GM04503 (cell line): Measurements from ENCODE around the gene PARD3.
A peak's percentile ranks its signal among the peaks of the same experiment; 100 is the strongest.

Experiments
- DNase-seq: peaks from one replicate; pipeline ENCODE4 v3.0.0-alpha.2; 2012; ENCODE audit warnings: low read depth

The PARD3 gene

GRCh38 chr10:34537629-34538231 lies 277.4 kb downstream of the PARD3 start:
- DNase-seq = no peak

DNA sequence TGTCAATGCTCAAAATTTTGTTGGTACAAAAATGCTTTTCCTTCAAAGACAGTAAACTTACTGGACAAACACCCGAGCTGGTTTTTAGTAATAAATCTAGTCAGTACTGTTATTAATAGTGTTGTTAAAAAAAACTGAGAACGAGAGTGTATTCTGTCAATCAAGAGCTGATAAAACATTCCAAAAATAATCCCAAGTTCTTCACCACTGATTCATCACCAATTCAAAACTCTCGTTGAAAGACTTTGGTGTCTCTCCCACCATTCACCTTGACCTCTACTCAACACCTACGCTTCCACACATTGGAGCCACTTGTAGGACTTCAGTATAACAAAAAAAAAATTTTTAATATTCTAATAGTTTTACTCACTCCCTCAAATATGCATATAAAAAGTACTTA lies 279.2 kb downstream of the PARD3 start:
- DNase-seq = no peak

DNA sequence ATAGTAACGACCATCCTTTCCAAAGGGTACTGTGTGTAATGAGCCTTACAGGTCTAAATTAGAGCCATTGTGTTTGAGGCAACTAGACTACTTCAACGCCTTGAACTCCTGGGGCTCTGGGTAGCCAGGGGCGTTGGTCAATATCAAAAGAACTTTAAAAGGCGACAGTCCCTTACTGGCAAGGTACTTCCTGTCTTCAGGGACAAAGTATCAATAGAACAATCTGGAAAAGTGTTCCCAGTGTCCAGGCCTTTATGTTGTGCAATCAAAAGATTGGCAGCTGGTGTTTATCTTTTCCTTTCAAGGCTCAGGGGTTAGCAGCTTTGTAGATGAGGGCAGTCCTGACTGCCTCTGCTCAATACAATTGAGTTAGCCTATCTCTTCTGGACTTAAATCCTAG lies 284.3 kb downstream of the PARD3 start:
- no peak for DNase-seq

GRCh38 chr10:34528320-34528719 lies 286.8 kb downstream of the PARD3 start:
- DNase-seq = peak; percentile 90

DNA sequence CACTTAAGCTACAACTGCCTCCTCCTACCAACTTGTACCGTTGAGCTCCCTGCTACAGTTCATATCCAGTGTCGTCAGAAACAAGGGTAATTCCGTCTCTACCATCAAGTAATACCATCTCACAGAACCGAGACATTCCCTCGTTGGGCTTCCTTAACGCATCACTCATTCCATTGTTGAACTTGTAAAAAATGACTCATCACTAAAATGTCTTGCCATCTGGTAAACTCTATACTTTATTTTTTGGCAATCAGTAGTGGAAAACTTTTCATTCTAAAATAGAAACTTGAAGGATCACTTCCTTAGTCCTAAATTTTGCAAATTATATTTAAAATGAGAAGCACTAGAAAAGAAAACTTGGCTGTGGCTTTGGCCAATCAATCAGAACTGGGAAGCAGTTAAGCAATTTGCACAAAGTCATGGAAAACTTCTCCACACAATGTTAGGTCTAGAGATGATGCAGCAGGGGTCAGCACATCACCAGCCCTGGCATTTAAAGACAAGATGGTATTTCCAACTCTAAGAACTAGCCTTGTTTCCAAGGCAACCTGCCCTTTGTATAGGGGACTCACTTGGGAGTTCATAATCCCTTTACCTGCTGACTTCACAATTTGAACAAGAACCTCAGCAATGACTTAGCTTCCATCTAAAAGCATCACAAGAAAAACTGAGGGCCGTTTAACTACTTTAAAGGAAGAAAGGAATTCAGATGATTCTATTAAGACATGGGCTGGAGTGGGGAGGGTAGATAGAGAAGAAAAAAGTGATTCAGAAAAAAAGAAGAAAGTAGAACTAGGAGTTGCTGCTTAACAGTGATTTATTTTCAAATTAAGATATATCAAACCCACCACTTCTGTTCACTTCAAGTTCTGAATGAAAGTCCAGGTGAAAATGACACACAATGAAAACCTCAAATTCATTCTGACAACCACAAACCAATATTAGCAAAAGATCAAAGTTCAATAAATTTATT lies 288.1 kb downstream of the PARD3 start:
- DNase-seq = peak; percentile 95

GRCh38 chr10:34526186-34526585 lies 288.9 kb downstream of the PARD3 start:
- no peak for DNase-seq

DNA sequence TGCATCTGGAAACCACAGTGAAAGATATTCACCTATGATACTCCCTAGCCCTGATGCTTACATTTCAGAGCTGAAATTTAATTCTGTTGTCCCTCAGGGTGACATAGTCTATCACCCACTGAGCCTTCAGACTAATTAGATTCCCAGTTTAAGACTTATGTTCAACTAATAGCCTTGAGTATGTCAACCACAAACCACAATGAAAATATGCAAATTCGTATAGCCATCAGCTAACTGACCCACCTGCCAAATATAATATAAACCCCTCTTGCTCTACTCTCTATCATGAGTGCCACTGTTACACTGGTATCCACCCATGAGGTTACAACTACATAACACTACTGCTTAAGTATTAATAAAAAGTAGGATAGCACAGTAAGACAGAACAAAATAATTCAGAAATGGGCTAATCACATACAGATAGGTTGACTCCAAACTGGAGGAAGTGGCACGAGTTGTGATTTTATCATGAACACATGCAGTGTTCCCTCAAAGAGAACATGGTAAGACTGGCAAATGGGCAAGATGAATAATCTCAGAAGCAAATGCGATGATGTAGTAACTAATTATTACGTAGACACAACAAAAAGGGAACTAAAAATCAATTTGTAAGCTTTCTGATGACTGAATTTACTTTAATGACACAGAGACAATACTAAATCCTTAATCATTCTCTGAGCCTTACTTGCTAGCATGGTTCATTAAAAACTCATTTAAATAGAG lies 290.6 kb downstream of the PARD3 start:
- DNase-seq = no peak

- DNase-seq = no peak
Measured at GRCh38 chr10:34523017-34523767, 291.9 kb downstream of the PARD3 start.

DNA sequence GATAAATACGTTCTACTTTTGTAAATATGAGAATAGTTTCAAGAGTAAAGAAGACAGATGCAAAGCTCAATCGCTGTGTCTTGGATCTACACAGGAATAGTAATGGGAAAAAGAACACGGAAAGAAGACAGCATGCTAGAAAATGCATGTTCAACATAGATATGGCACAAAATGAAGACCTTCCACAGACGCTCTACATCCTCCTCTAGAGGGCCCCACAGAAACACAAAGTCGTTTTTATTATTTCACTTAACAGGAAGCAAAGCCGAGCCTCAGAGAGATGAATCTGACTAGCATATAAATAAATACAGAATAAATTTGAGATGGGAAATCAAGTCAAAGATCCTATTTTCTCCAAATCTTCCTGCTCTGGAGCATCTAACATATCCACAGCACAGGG lies 292.6 kb downstream of the PARD3 start:
- DNase-seq = no peak

GRCh38 chr10:34520510-34520909 lies 294.6 kb downstream of the PARD3 start:
- no peak for DNase-seq

- no peak for DNase-seq
Measured at GRCh38 chr10:34520084-34520483, 295.0 kb downstream of the PARD3 start.

DNA sequence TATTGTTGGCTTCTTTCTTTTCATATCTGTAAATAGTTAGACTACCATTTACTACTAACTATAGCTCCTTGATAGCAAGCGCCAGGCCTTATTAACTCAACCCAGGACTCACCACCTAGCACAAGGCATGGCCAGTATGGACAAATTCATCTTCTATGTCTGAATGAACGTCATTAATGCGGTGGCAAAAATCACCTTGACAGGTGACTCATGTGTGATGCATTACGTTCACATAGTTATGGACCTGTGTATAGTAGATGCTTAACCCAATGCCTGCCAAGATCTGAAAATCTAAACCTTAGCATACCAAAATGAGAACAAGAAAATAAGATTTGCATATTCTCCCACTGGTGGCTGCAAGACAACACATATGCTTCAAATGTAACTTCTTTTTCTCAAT lies 300.8 kb downstream of the PARD3 start:
- DNase-seq = no peak

DNA sequence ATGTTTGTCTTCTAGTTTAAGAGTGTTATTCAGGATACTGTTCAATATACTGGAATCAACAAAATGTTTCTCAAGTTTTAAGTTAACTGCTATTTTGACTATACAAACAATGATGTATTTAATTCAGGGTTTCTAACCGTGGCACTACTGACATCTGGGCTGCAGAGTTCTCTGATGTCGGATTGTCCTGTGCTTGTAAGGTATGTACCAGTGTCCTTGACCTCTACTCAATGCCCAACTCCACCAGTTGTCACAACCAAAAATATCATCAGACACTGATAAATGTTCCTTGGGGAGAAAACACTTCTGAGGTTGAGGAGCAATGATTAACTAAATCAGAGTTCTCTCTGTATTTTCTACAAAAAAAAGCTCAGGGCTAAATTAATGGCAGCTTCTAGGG lies 301.5 kb downstream of the PARD3 start:
- no peak for DNase-seq

DNA sequence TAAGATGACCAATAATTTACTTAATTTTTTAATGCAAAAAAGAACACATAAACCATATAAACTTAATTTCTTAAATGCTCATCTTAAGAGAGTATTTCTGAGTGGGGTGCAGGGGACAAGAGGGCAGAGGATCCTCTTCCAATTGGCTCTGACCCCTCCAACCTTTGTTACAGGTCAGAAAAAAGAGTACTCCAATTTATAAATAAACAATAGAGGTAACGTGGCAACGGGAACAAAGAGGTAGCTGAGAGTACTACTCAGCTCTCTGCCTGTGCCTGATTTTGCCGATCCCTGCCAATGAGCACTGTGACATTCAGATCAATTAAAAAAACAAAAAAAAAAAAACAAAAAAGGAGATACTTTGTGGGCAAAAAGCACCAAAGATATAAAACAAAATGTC lies 307.9 kb downstream of the PARD3 start:
- no peak for DNase-seq

DNA sequence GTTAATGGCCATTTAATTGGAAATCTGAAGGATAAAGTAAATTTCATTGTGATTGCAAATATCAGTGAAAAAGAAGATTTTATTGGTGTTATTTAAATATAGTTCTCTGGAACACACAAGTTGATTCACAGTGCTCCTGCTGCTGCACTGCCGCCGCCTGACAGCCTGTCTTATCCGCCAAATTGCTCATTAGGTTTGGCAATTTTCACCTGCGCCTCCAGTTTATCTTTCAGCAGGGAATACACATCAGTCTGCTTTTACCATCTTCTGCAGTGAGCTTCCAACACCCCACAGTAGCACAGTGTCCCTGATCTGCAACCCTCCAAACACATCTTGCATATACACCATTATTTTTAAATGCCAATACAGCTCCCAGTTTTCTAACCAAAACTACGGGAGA lies 308.3 kb downstream of the PARD3 start:
- no peak for DNase-seq

GRCh38 chr10:34505338-34505737 lies 309.8 kb downstream of the PARD3 start:
- DNase-seq = no peak

DNA sequence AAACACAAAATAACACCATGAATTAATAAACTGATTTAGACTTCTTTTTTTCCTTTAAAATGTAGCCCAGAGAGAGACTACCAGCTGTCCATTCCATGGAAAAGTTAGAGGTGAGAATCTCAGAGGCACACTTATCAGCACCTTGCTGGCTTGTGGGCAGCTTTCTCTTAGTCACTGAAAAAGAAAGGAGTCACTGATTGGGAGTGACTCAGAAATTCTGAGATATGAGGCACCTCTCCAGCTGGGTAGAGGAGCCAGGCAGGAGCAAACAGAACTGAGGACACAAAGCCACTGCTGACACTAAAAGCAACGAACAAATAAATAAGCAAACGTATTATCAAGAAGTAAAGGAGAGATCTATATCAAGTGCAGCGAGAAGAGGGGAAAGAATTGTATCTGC lies 310.6 kb downstream of the PARD3 start:
- DNase-seq = no peak

DNA sequence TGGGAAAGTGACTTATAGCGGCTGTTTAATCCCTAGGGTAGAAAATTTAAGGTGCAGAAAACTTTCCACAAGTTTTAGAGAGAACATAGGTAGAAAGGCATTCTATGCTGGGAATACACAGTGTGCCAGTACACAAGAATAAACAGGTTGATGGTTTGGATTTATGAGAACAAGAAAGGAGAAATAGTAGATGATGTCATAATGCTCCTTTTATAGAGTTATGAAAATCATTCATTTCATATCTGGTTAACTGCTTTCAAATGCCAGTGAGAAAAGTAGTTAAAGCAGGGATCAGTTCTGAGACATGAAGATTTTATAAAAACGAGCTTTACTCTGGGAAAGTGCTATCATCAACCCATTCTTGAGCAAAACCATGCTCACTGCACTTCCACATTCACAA lies 311.4 kb downstream of the PARD3 start:
- DNase-seq = no peak

DNA sequence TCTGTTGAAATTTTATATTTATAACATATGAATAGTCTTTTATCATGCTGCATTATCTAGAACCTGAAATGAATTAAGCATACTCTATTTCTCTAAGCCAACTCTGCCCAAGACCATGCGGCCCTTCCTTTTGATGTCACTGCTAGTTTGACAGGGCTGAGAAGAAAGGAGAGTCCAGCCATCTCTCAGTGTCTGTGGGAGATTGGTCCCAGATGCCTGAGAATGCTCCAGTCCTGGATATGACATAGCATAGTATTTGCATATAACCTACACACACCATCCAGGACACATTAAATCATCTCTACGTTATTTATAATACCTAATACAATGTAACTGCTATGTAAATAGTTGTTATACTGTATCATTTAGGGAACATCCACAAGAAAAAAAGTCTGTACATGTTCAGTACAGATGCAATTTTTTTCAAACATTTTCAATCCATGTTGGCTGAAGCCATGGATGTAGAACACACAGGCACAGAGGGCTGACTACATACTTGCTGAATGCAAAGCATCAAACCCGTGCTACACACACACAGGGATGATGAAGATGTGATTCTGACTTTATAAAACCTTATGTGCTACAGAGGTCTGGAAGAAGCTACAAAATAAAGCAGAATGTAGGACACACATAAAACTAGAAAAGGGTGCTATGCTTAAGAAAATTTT lies 315.4 kb downstream of the PARD3 start:
- DNase-seq = no peak

- DNase-seq = no peak
Measured at GRCh38 chr10:34498821-34499220, 316.3 kb downstream of the PARD3 start.

GRCh38 chr10:34495938-34496337 lies 319.2 kb downstream of the PARD3 start:
- DNase-seq = no peak

GRCh38 chr10:34494012-34494411 lies 321.1 kb downstream of the PARD3 start:
- peak; percentile 19 for DNase-seq
